ENCODE data around the gene KCTD17. TPM values are rescaled to one million over a fixed set of nuclear protein-coding genes. Genes with fewer than 3 reads are reported as not detected.

Gene KCTD17
- total RNA-seq, 2 experiments from 2014 or later = 17.3 to 17.9 TPM

DNA sequence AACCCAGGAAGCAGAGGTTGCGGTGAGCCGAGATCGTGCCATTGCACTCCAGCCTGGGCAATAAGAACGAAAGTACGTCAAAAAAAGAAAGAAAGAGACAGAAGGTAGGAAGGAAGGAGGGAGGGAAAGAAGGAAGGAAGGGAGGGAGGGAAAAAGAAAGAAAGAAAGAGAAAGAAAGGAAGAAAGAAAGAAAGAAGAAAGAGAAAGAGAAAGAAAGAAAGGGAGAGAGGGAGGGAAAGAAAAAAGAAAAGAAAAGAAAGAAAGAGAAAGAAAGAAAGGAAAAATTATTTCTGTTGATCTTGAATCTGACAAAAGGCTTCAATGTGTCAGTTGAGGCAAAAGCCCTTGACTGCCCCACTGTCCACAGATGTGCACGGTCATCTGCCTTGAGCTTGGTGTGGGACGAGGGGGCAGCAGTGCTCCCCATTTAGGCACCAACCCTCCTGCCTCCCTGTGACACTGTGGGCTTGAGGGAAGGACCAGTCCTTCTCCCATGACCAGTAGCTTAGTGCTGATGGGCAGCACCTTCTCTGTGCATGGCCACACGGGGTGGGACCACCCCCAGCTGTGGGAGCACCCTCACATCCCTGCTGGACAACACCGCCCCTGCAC is 24.4 kb downstream of the KCTD17 start:
- no peak for DNase-seq
- no peak overlapping the region for H3K4me3 Mint-ChIP-seq
- Histone ChIP-seq H3K27ac (ENCODE audit: low read depth in 1 of 2, low read length in 2 of 2) (no peak overlapping the region), H3K27me3 (ENCODE audit: control insufficient read depth in 1 of 2, insufficient read depth in 2 of 2, low read length in 2 of 2) (peaks cover under 1 to 1% of the 10 kb centered on the region in 2 experiments), H3K9me3 (ENCODE audit: control insufficient read depth in 1 of 2, insufficient read depth in 1 of 2, low read length in 2 of 2) (peaks cover 0 to 3% of the 10 kb centered on the region in 2 experiments), H3K4me1 (ENCODE audit: insufficient read depth, low read length) (peaks cover 33% of the 10 kb centered on the region), H3K4me3 (ENCODE audit: low read length) (no peak overlapping the region), H3K36me3 (ENCODE audit: insufficient read depth, low read length) (no peaks in the 10 kb centered on the region)
- no peaks in the 10 kb centered on the region for H3K27me3 Mint-ChIP-seq
- intact Hi-C loops (cut with DNase I, micrococcal nuclease) = loop anchor here (2.0 to 5.0 kb wide), 5 partner anchors 91 to 381 kb away; no protein-coding TSS in a partner anchor
- H3K9me3 Mint-ChIP-seq = no peaks in the 10 kb centered on the region
- TF ChIP-seq, protein P1, sequence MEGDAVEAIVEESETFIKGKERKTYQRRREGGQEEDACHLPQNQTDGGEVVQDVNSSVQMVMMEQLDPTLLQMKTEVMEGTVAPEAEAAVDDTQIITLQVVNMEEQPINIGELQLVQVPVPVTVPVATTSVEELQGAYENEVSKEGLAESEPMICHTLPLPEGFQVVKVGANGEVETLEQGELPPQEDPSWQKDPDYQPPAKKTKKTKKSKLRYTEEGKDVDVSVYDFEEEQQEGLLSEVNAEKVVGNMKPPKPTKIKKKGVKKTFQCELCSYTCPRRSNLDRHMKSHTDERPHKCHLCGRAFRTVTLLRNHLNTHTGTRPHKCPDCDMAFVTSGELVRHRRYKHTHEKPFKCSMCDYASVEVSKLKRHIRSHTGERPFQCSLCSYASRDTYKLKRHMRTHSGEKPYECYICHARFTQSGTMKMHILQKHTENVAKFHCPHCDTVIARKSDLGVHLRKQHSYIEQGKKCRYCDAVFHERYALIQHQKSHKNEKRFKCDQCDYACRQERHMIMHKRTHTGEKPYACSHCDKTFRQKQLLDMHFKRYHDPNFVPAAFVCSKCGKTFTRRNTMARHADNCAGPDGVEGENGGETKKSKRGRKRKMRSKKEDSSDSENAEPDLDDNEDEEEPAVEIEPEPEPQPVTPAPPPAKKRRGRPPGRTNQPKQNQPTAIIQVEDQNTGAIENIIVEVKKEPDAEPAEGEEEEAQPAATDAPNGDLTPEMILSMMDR (IDR thresholded peaks at IDR 0.05) = no peak
- no peak for ATAC-seq (ENCODE audit: poor library complexity)
- CTCF ChIA-PET = interaction anchor here (1.2 to 1.6 kb wide), 3 partner anchors 46 to 184 kb away, joined by 3 to 10 read pairs (median 4); no protein-coding TSS in a partner anchor
- no peaks in the 10 kb centered on the region for H3K36me3 Mint-ChIP-seq (ENCODE audit: low read depth)
- POLR2A ChIA-PET = no interaction called here
- H3K27ac Mint-ChIP-seq = peak overlapping the region; percentile 20
- H3K4me1 Mint-ChIP-seq (ENCODE audit: low read depth) = peaks cover 30% of the 10 kb centered on the region

DNA sequence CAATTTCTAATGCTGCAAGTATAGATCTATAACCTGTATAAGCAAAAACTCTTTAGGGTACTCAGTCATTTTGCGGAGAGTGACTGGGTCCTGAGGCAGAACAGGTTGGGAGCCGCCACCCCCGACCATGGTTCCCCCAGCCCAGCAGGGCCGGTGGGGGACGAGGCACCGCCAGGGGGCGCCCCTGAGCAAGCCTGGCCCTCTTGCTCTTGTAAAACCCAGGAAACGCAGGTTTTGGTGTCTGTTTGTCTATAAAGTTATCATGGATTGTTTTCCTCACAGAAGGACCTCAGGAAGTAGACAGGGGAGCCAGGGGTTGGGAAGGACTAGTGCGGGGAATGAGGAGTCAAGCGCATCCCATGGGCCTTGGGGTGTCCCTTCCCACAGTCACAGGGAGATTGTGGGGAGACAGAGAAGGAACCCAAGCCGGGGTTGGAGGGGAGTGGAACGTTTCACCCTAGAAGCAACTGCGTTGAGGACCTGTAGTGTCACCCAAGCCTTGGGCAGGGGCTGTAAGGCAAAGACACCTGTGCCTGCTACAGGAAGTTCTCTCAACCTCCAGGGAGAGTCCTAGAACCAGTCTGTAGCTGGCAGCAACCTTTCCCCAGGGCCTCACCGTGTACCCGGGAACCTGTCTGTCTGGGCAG is 26.4 kb downstream of the KCTD17 start:
- intact Hi-C loops (cut with DNase I, micrococcal nuclease) = loop anchor here (1.0 to 5.0 kb wide), 12 partner anchors 15 to 379 kb away; partner anchors contain the start of gene IL2RB (in 1 of the 2)
- Histone ChIP-seq H3K27me3 (ENCODE audit: control insufficient read depth in 1 of 2, insufficient read depth in 2 of 2, low read length in 2 of 2) (no peaks in the 10 kb centered on the region), H3K9me3 (ENCODE audit: control insufficient read depth in 1 of 2, insufficient read depth in 1 of 2, low read length in 2 of 2) (peaks cover 0 to 3% of the 10 kb centered on the region in 2 experiments), H3K4me1 (ENCODE audit: insufficient read depth, low read length) (peaks cover 47% of the 10 kb centered on the region), H3K27ac (ENCODE audit: low read depth in 1 of 2, low read length in 2 of 2) (peak overlapping the region in 1 of 2 donors; percentile 5), H3K36me3 (ENCODE audit: insufficient read depth, low read length) (no peaks in the 10 kb centered on the region), H3K4me3 (ENCODE audit: low read length) (no peak overlapping the region)
- peak; percentile 69 to 92 (median 84) for DNase-seq
- Mint-ChIP-seq H3K4me1 (ENCODE audit: low read depth) (peaks cover 34% of the 10 kb centered on the region), H3K27ac (peak overlapping the region; percentile 99), H3K9me3 (no peaks in the 10 kb centered on the region), H3K36me3 (ENCODE audit: low read depth) (no peaks in the 10 kb centered on the region), H3K4me3 (peak overlapping the region; percentile 12), H3K27me3 (no peaks in the 10 kb centered on the region)
- ChIA-PET POLR2A (interaction anchor here (0.9 to 2.4 kb wide), 4 partner anchors 44 to 121 kb away, joined by 5 to 22 read pairs (median 5); no protein-coding TSS in a partner anchor), CTCF (interaction anchor here (0.6 to 2.5 kb wide), 7 partner anchors 44 to 151 kb away, joined by 3 to 18 read pairs (median 4); no protein-coding TSS in a partner anchor)
- ATAC-seq (ENCODE audit: poor library complexity) = peak; percentile 14
- TF ChIP-seq, protein P1 (IDR thresholded peaks at IDR 0.05) = peak; percentile 99

DNA sequence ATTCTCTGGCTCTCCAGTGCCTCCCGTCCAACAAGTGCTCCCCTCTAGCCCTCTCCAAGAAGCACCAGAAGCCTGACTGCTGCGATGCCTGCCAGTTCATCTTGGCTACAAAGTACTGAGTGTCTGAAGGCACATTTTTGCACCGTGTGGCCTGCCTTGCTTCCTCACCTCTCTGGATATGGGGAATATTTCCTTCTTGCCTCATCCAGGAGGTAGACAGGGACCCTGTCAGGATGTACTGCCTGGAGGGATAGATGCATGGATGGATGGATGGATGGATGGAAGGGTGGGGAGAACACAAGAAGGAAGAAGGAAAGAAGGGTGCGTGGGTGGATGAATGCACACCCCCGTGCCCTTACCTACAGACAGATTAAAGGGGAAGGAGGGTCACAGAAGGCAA is 27.6 kb downstream of the KCTD17 start:
- Histone ChIP-seq H3K4me1 (ENCODE audit: insufficient read depth, low read length) (peaks cover 47% of the 10 kb centered on the region), H3K36me3 (ENCODE audit: insufficient read depth, low read length) (no peaks in the 10 kb centered on the region), H3K4me3 (ENCODE audit: low read length) (no peak overlapping the region), H3K27ac (ENCODE audit: low read depth in 1 of 2, low read length in 2 of 2) (peak overlapping the region; percentile 81 to 86), H3K9me3 (ENCODE audit: control insufficient read depth in 1 of 2, insufficient read depth in 1 of 2, low read length in 2 of 2) (no peaks in the 10 kb centered on the region), H3K27me3 (ENCODE audit: control insufficient read depth in 1 of 2, insufficient read depth in 2 of 2, low read length in 2 of 2) (no peaks in the 10 kb centered on the region)
- ChIA-PET CTCF (interaction anchor here (0.8 to 2.5 kb wide), 7 partner anchors 20 to 121 kb away, joined by 3 to 18 read pairs (median 4); no protein-coding TSS in a partner anchor), POLR2A (interaction anchor here (0.7 to 2.4 kb wide), 12 partner anchors 27 to 303 kb away, joined by 3 to 29 read pairs (median 4); partner anchors contain the start of genes IFT27, IL2RB and KCTD17)
- no peaks in the 10 kb centered on the region for H3K36me3 Mint-ChIP-seq (ENCODE audit: low read depth)
- peak overlapping the region; percentile 99 for H3K27ac Mint-ChIP-seq
- DNase-seq (peak in 2 of 14 experiments; percentile 17 to 39), ATAC-seq (ENCODE audit: poor library complexity) (no peak)
- peaks cover 34% of the 10 kb centered on the region for H3K4me1 Mint-ChIP-seq (ENCODE audit: low read depth)
- no peaks in the 10 kb centered on the region for H3K9me3 Mint-ChIP-seq
- no peaks in the 10 kb centered on the region for H3K27me3 Mint-ChIP-seq
- TF ChIP-seq, protein P1 (IDR thresholded peaks at IDR 0.05) = no peak
- H3K4me3 Mint-ChIP-seq = peak overlapping the region; percentile 81
- intact Hi-C loops (cut with DNase I, micrococcal nuclease) = loop anchor here (1.0 to 5.0 kb wide), 9 partner anchors 43 to 378 kb away; partner anchors contain the start of gene IL2RB (in 1 of the 2)
